GM12891 (cell line): Measurements from ENCODE around the gene ANTKMT.
A peak's percentile ranks its signal among the peaks of the same experiment; 100 is the strongest.
"Not testable (repeated sequence)": the region's sequence is repeated elsewhere in the genome, so short reads cannot be mapped to it uniquely, and the experiment has no call there.

ENCODE experiments used
- DNase-seq: peaks from one replicate; pipeline ENCODE4 v3.0.0; 2011; ENCODE audit warnings: low spot score; ENCODE audit not compliant: insufficient read length
- FAIRE-seq: peaks from 2 replicates; lab custom pipeline; 2011; peaks lifted over from hg19 to GRCh38; lab: Jason Lieb, UNC
- PAX5 ChIP-seq: IDR thresholded peaks from 2 replicates; pipeline ENCODE4 v1.6.1; 2011; ENCODE audit warnings: low read length, moderate library complexity, mild to moderate bottlenecking; ENCODE audit not compliant: insufficient read depth, severe bottlenecking
- POLR2A ChIP-seq: IDR thresholded peaks from 2 replicates; pipeline ENCODE4 v1.6.1; 2011; ENCODE audit warnings: low read depth, low read length, control low read depth
- POLR2AphosphoS5 ChIP-seq: IDR thresholded peaks from 2 replicates; pipeline ENCODE4 v1.6.1; 2011; ENCODE audit warnings: low read depth, low read length, control low read depth
- POU2F2 ChIP-seq: IDR thresholded peaks from 2 replicates; pipeline ENCODE4 v1.6.1; 2011; ENCODE audit warnings: low read depth, mild to moderate bottlenecking, control low read depth, low read length, moderate library complexity
- SPI1 ChIP-seq: IDR thresholded peaks from 2 replicates; pipeline ENCODE4 v1.6.1; 2011; ENCODE audit warnings: low read depth, low read length, control low read depth
- TAF1 ChIP-seq: IDR thresholded peaks from 2 replicates; pipeline ENCODE4 v1.6.1; 2011; ENCODE audit warnings: low read depth, low read length, control low read depth

ANTKMT gene

GRCh38 chr16:743794-744500 is 23.0 kb downstream of the ANTKMT start:
- no peak for DNase-seq
- TF ChIP-seq PAX5, result no peak
- no peak for TF ChIP-seq SPI1
- FAIRE-seq, result no peak

GRCh38 chr16:745739-746138 is 24.8 kb downstream of the ANTKMT start:
- FAIRE-seq (no peak), DNase-seq (peak; percentile 75)
- TF ChIP-seq SPI1 (no peak), POLR2A (no peak), POU2F2 (no peak), TAF1 (no peak), PAX5 (no peak), POLR2AphosphoS5 (no peak)

DNA sequence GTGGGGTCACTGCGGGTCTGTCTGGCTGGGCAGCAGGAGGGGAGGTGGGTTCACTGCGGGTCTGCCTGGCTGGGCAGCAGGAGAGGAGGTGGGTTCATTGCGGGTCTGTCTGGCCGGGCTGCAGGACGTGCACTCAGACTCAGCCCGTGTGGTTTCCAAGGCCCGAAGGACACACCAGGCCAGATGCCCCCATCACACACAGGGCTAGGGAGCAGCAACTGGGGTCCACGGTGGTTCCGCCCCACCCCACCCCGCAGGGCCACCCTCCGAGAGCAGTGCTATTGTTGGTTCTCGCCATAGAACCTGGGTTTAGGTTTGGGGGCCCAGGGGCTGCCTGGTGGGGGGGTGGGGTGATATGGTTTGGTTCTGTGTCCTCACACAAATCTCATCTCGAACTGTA is 25.7 kb downstream of the ANTKMT start:
- TF ChIP-seq POU2F2, result no peak
- no peak for TF ChIP-seq PAX5
- TF ChIP-seq SPI1, result no peak
- no peak for TF ChIP-seq POLR2AphosphoS5
- no peak for TF ChIP-seq POLR2A
- TF ChIP-seq TAF1, result no peak
- DNase-seq (no peak), FAIRE-seq (no peak)

DNA sequence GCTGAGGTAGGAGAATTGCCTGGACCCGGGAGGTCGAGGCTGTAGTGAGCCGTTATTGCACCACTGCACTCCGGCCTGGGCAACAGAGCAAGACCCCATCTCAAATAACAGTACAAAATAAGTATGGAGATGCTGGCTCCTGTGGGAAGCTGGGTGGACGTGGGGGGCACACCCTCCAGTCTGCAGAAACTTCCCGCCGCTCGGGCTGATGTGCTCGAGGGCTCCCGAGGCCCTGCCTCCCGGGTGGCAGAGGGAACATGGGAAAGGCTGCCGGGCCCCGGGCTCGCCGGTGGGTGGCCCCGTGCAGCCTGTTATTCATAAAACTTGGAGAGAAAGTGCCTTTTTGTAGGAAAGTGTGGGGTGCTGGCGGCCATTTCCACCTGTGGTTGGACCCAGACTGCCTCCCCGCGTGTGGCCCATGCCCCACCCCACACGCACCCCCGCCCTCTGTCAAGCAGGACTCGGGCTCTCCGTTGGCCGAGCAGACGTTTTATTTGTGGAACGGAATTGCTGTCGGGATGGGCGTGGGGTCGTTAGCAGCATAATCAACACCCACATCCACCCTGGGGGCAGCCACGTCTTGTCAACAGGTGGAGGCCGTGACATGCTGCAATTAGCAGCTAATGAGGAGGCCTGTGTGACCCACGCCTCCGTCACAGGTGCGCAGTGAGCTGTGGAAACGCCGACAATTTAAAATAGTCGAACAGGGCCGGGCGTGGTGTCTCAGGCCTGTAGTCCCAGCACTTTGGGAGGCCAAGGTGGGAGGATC is 27.2 kb downstream of the ANTKMT start:
- FAIRE-seq, result no peak
- no peak for TF ChIP-seq SPI1
- no peak for TF ChIP-seq PAX5
- no peak for DNase-seq

DNA sequence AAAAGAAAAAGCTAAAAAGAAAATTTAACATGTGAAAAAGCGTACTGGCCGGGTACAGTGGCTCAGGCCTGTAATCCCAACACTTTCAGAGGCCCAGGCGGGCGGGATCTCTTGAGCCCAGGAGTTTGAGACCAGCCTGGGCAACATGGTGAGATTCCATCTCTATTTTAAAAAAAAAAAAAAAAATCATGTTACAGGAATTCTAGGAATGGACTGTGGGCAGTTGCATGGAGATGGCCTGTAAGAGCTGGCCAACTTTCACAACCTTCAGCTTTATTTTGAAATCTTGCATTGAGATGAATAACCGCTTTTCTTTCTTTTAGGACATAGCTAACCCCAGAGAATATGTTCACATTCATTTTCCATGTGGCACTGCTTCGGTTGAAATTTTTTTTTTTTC is 28.1 kb downstream of the ANTKMT start:
- no peak for DNase-seq
- no peak for FAIRE-seq
- TF ChIP-seq PAX5, result no peak
- TF ChIP-seq POLR2AphosphoS5, result no peak
- no peak for TF ChIP-seq POLR2A
- TF ChIP-seq SPI1, result no peak
- no peak for TF ChIP-seq POU2F2
- no peak for TF ChIP-seq TAF1

DNA sequence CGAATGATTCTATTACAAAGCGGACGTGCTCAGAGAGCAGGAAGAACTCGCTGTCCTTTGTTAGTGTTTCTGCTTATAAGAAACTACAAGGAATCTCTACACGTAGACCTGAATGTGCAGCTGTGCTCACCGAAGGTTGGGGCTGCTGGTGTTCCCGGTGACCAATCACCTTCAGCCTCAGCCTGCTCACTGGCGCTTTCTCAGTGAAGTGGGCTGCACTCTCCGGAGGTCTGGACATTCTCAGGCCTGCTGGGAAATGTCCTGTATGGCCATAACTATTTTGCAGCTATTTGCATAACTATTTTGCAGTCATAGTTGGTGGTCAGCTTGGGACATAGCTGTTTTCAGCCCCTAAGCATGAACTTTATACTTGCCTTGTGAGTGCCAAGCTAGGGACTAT is 29.5 kb downstream of the ANTKMT start:
- DNase-seq (no peak), FAIRE-seq (no peak)
- no peak for TF ChIP-seq TAF1

GRCh38 chr16:751152-752006 is 30.4 kb downstream of the ANTKMT start:
- no peak for TF ChIP-seq PAX5
- FAIRE-seq (no peak), DNase-seq (no peak)

GRCh38 chr16:752007-752312 is 31.0 kb downstream of the ANTKMT start:
- TF ChIP-seq POLR2AphosphoS5 (no peak), TAF1 (no peak), SPI1 (no peak), PAX5 (no peak), POLR2A (no peak), POU2F2 (no peak)
- DNase-seq (no peak), FAIRE-seq (no peak)

DNA sequence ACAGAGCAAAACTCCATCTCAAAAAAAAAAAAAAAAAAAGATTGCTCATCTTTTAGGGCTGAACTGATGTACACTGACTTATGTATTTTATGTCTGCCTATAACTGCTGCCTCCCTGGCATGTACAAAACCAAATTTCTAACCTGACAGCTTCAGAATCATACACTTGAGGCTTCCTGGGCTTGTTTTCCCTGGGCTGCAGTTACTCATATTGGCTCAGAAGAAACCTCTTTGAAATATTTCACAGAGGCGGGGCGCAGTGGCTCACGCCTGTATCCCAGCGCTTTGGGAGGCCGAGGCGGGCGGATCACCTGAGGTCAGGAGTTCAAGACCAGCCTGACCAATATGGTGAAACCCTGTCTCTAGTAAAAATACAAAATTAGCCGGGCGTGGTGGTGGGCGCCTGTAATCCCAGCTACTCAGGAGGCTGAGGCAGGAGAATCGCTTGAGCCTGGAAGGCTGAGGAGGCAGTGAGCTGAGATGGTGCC is 33.2 kb downstream of the ANTKMT start:
- not testable (repeated sequence) for DNase-seq, FAIRE-seq

DNA sequence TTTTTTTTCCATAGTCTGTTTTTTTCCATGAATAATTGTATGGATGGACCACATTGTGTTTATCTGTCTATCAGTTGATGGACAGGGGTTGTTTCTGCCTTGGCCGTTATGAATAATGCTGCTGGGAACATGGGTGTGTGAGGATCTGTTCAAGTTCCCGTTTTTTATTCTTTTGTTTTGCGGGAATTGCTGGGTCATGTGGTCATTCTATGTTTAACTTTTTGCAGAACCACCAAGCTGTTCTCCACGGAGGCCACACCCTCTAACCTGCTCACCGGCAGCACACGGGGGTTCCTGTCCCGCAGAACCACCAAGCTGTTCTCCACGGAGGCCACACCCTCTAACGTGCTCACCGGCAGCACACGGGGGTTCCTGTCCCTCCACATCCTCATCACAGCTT is 33.7 kb downstream of the ANTKMT start:
- TF ChIP-seq POU2F2, result no peak
- TF ChIP-seq POLR2A, result no peak
- no peak for TF ChIP-seq SPI1
- TF ChIP-seq TAF1, result no peak
- no peak for TF ChIP-seq POLR2AphosphoS5
- no peak for TF ChIP-seq PAX5
- DNase-seq, result no peak
- FAIRE-seq, result no peak
